ENCODE measurements around the gene RRH.
A peak's percentile ranks its signal among the peaks of the same experiment; 100 is the strongest.
"Not testable (repeated sequence)": the region's sequence is repeated elsewhere in the genome, so short reads cannot be mapped to it uniquely, and the experiment has no call there.

The RRH gene

DNA sequence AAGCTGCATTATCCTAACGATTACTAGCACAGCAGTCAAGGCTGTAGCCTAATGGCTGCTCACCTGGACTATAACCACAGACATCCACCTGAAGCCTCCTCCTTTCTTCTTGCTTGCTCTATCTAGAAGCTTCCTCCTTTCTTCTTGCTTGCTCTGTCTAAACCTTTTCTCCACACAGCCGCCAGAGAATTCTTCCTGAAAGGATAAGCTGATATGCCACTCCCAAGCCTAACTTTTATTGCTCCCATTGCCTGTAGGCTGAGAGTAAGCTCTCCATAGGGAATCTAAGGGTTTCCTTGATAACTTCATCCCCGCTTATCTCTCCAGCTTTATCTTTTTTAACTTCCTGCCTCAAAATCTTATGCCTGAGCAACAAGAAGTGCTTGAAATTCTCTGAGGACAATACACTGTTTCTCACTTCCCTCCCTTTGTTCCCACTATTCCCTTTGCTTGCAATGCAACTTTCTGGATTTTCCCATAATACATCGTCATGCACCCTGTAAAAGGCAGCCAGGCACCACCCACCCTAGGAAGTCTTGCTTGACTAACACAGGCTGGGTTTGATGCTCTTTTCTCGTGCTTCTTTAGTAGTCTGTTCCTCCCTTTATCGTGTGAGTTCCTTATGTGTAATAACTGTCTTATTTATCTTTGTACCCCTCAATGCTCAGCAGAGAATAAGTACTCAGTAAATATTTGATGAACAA, 18.8 kb downstream of the RRH start:
- no peak for DNase-seq (ENCODE audit: low read depth)

DNA sequence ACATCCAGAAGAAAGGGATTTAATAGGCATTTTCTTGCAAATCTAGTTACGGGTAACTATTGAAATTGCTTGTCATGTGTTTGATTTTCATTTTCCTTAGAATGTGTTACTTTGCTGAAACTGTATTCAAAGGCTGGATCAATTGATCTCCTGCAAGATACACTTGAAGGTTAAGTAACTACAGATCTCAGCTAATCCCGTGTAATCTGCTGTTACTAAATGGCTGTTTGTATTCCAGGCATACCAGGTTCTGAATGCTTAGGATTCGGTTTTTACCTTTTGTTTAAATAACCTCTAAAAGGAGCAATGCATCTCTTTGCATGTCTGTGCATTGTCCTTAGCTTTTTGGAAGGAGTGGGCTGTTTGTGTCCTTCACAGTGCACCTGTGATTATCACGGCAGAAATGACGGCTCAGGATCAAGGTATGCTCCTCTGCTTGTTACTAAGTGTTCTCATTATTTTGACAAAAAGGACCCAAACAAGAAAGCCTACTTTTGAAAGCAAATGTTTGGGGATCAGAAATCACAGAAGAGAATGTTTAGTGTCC, 20.2 kb downstream of the RRH start, which contains the start of gene LRIT3:
Gene LRIT3 (plus strand): TSS at position 212 of the 547 bp plus-strand sequence. CDS start 95 bp downstream, at position 307.
- no peak for DNase-seq (ENCODE audit: low read depth)

- DNase-seq (ENCODE audit: low read depth) = no peak
Observed at GRCh38 chr4:109848501-109848900, 20.7 kb downstream of the RRH start.

- DNase-seq (ENCODE audit: low read depth) = no peak
Observed at GRCh38 chr4:109850601-109851000, 22.8 kb downstream of the RRH start.

- DNase-seq (ENCODE audit: low read depth) = not testable (repeated sequence)
Observed at GRCh38 chr4:109859426-109860300, 31.9 kb downstream of the RRH start.

- no peak for DNase-seq (ENCODE audit: low read depth)
Observed at GRCh38 chr4:109861271-109861670, 33.5 kb downstream of the RRH start.

- DNase-seq (ENCODE audit: low read depth) = no peak
Observed at GRCh38 chr4:109861916-109862511, 34.2 kb downstream of the RRH start.

GRCh38 chr4:109864134-109864533, 36.4 kb downstream of the RRH start:
- no peak for DNase-seq (ENCODE audit: low read depth)

GRCh38 chr4:109870061-109870460, 42.3 kb downstream of the RRH start:
- no peak for DNase-seq (ENCODE audit: low read depth)

GRCh38 chr4:109872065-109872464, 44.3 kb downstream of the RRH start:
- no peak for DNase-seq (ENCODE audit: low read depth)

DNA sequence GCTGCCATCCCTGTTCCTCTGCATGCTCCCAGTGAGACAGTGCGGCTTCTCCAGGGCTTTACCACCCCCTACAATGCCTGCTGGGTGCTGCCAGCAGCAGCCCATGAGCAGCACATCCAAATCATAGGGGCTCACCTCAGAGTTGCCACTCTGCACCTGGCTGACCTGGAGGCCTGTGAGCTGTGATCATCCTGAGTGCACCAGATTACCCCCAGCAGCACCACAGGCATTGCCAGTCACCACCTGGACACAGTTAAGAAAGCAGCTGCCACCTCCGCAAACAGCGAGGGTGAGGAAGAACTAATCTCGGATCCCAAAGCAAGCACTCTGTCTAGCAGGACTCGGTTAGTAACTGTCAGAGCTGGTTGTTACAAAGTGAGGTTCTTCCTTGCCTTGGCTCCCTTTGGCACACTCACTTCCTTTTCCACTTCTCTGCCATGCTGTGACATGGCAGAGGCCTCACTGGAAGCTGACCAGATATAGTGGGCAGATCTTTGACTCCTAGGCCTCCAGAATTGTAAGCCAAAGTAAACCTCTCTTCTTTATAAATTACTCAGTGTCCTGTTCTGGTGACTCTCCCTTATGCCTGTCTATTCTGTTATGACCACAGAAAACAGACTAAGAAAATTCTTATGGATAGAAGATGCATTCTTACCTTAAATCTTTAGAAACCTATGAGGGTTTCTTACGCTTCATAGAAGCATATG, 45.3 kb downstream of the RRH start:
- DNase-seq (ENCODE audit: low read depth) = no peak

GRCh38 chr4:109873791-109874514, 46.2 kb downstream of the RRH start:
- DNase-seq (ENCODE audit: low read depth) = peak; percentile 68

DNA sequence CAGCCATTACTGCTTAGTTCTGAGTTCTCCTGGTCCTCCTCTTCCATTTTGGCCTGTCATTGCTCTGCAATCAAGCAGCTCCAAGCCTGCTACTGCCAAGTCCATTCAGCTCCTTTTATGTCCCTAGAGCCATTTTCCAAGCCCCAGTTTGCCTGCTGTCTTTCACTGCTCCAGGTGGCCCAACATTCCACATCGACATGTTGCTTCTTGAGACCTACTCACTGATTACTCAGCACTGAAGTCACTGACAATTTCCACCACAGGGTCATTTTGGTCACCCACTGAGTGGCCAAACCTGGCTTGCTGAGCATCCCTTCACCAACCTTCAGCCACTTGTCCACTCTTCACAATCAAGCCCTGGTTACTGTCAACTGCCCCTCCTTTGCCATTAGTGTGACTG, 47.3 kb downstream of the RRH start:
- DNase-seq (ENCODE audit: low read depth) = no peak

DNA sequence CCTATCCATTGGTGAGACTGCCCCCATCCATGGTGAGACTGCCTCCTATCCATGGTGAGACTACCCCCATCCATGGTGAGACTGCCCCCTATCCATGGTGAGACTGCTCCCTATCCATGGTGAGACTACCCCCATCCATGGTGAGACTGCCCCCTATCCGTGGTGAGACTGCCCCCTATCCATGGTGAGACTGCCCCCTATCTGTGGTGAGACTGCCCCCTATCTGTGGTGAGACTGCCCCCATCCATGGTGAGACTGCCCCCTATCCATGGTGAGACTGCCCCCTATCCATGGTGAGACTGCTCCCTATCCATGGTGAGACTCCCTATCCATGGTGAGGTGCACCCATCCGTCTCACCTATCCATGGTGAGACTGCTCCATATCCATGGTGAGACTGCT, 47.8 kb downstream of the RRH start:
- not testable (repeated sequence) for DNase-seq (ENCODE audit: low read depth)

DNA sequence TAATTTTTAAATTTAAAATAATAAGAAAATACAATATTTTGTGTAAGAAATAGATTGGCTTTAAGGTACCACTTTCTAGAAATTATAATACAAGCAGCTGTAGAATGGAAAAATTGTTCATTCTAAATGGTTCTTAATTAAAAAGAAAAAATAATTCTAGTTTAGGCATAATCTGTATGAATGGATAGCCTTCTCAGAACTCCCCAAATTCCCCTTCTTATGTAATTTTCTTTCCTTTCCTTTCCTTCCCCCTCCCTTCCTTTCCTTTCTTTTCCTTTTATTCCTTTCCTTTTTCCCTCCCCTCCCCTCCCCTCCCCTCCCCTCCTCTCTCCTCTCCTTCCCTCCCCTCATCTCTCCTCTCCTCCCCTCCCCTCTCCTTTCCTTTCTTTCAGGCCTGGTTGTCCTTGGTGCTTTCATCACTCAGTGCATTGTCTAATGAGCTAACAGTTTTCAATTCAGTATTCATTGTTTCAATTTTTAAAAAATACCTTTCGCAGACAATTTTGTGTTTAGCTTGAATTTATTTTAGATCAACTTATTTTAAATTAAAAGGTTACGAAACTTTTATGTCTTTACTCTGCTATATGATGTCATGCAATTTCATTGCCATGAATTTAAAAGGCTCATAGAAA, 49.0 kb downstream of the RRH start:
- no peak for DNase-seq (ENCODE audit: low read depth)

GRCh38 chr4:109877400-109877799, 49.6 kb downstream of the RRH start:
- no peak for DNase-seq (ENCODE audit: low read depth)

DNA sequence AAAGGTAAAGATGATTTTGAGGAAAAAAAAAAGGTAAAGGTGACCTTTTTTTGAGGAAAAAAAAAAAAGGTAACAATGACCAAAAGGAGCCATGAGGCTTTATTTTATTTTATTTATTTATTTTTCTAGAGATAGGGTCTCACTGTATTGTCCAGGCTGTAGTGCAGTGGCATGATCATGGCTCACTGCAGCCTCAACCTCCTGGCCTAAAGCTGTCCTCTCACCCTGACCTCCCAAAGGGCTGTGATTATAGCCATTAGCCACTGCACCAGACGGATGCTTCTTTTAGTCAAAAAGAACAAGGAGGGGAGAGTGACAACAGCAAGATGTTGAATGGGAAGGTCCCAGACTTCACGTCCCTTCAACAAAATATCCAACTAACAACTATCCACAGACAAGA, 50.6 kb downstream of the RRH start:
- DNase-seq (ENCODE audit: low read depth) = no peak

DNA sequence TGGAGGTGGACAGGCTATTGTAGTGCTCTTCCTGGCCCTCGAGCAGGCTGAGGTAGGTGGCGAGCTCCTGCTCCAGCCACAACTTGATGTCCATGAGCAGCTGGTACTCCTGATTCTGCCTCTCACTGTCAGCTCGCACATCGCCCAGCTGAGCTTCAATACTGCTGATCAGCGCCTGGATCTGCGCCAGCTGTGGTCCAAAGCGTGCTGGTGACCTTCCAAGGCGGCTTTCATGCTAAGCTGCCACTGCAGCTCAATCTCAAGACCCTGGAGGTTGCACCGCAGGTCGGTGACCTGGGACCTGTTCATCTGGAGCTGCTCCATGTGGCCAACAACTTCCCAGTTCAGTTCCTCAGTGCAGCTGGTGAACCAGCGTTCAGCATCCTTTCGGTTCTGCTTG, 51.3 kb downstream of the RRH start:
- no peak for DNase-seq (ENCODE audit: low read depth)

- no peak for DNase-seq (ENCODE audit: low read depth)
Observed at GRCh38 chr4:109879636-109880314, 52.0 kb downstream of the RRH start.

- no peak for DNase-seq (ENCODE audit: low read depth)
Observed at GRCh38 chr4:109886303-109886702, 58.5 kb downstream of the RRH start.

All from fibroblast of the conjunctiva (primary cell).